GM12878 (cell line): ENCODE data around the gene TFB1M. TPM values are rescaled to one million over a fixed set of nuclear protein-coding genes. Genes with fewer than 3 reads are reported as not detected.

Experiments used
- ATAC-seq: fragments of 200-7000 bp; cut with Tn5 transposase; 3 replicates; pipeline ENCODE4 v1.9.1; 2020; ENCODE audit warnings: mild to moderate bottlenecking, moderate library complexity
- BruUV-seq: library from RNA; stranded (reverse); fragments of 400-500 nt; replicated peaks from 2 replicates; lab custom pipeline; 2021; lab: Mats Ljungman, UMichigan
- CTCF ChIA-PET: fragments of 300-600 bp; sonication (Branson Sonifier 250); formaldehyde crosslinking; extraction: SDS; loops from one replicate; lab custom pipeline; 2021; ENCODE audit warnings: inconsistent platforms; lab: Yijun Ruan, JAX
- POLR2A ChIA-PET: fragments of 350-600 bp; formaldehyde crosslinking; extraction: SDS; loops from one replicate; lab custom pipeline; 2021; ENCODE audit warnings: inconsistent platforms; lab: Charles Lee
- RAD21 ChIA-PET: fragments of 300-600 bp; sonication (Branson Sonifier 250); formaldehyde crosslinking; loops from one replicate; lab custom pipeline; 2023; ENCODE audit warnings: antibody characterized with exemption; ENCODE audit not compliant: unreplicated experiment; lab: Charles Lee
- SMC1A ChIA-PET: fragments of 300-600 bp; sonication (Branson Sonifier 250); formaldehyde crosslinking; loops from one replicate; lab custom pipeline; 2023; ENCODE audit not compliant: unreplicated experiment, uncharacterized antibody; lab: Charles Lee
- DNase-seq: peaks from one replicate; pipeline ENCODE4 v3.0.0-alpha.2; 2011; ENCODE audit warnings: low read depth, low spot score
- FAIRE-seq: peaks from 3 replicates; lab custom pipeline; 2011; peaks lifted over from hg19 to GRCh38; lab: Jason Lieb, UNC
- H2AFZ ChIP-seq: 2 replicates; pipeline ENCODE4 v1.6.0; 2011; ENCODE audit warnings: low read depth, low read length, control low read depth; ENCODE audit not compliant: control insufficient read depth
- H3K27ac ChIP-seq: 2 replicates; pipeline ENCODE4 v1.5.1; 2011; ENCODE audit warnings: control low read depth; ENCODE audit not compliant: control insufficient read depth, insufficient read depth
- H3K27me3 ChIP-seq, 2 experiments: replicated peaks in 1 of 2; 2 replicates each; pipeline versions ENCODE4 v1.6.0 to v1.6.1; 2011; ENCODE audit warnings: low read length in 1 of 2; ENCODE audit not compliant: control insufficient read depth in 2 of 2, insufficient read depth in 2 of 2
- H3K36me3 ChIP-seq, 2 experiments: 2 replicates each; pipeline ENCODE4 v1.5.1; 2011; ENCODE audit warnings: low read length in 1 of 2; ENCODE audit not compliant: control insufficient read depth in 2 of 2, insufficient read depth in 2 of 2
- H3K4me1 ChIP-seq: 2 replicates; pipeline ENCODE4 v1.6.1; 2011; ENCODE audit warnings: mild to moderate bottlenecking, low read length, moderate library complexity, mixed read lengths; ENCODE audit not compliant: control insufficient read depth, insufficient read depth
- H3K4me2 ChIP-seq: 2 replicates; pipeline ENCODE4 v1.6.0; 2011; ENCODE audit warnings: control low read depth; ENCODE audit not compliant: control insufficient read depth, insufficient read depth
- H3K4me3 ChIP-seq: fragments of 200-600 bp; sonication (generic); 2 replicates; pipeline ENCODE4 v1.5.1; 2016
- H3K79me2 ChIP-seq: 2 replicates; pipeline ENCODE4 v1.6.0; 2011; ENCODE audit warnings: low read length; ENCODE audit not compliant: control insufficient read depth, insufficient read depth
- H3K9ac ChIP-seq: 2 replicates; pipeline ENCODE4 v1.8.0; 2011; ENCODE audit warnings: low read length, control low read depth, mixed read lengths; ENCODE audit not compliant: control insufficient read depth, insufficient read depth
- H3K9me3 ChIP-seq: replicated peaks from 3 replicates; pipeline ENCODE4 v1.5.1; 2011; ENCODE audit warnings: mild to moderate bottlenecking, low read length; ENCODE audit not compliant: control insufficient read depth, insufficient read depth
- H4K20me1 ChIP-seq: 2 replicates; pipeline ENCODE4 v1.6.0; 2011; ENCODE audit not compliant: control insufficient read depth, insufficient read depth
- CBX5 ChIP-seq: sonication (generic); IDR thresholded peaks from 2 replicates; pipeline ENCODE4 v1.6.1; 2016; ENCODE audit warnings: low read depth, moderate library complexity, mild to moderate bottlenecking, inconsistent platforms
- CREB1 ChIP-seq: IDR thresholded peaks from 2 replicates; pipeline ENCODE4 v1.6.1; 2012; ENCODE audit warnings: low read depth, mild to moderate bottlenecking, inconsistent platforms
- CREM ChIP-seq: IDR thresholded peaks from 2 replicates; pipeline ENCODE4 v1.6.1; 2014; ENCODE audit warnings: antibody characterized with exemption, low read depth
- EED ChIP-seq: sonication (generic); IDR thresholded peaks from 2 replicates; pipeline ENCODE4 v1.6.1; 2016; ENCODE audit warnings: antibody characterized with exemption, low read depth
- GABPA ChIP-seq: IDR thresholded peaks from 2 replicates; pipeline ENCODE4 v1.6.1; 2014; ENCODE audit warnings: antibody characterized with exemption, low read depth, mild to moderate bottlenecking, inconsistent platforms
- IKZF2 ChIP-seq, 2 experiments: fragments of 450-650 bp; IDR thresholded peaks; 2 replicates each; pipeline ENCODE4 v1.6.1; 2017; ENCODE audit warnings: mild to moderate bottlenecking in 2 of 2, moderate library complexity in 2 of 2
- NFIC ChIP-seq: IDR thresholded peaks from 2 replicates; pipeline ENCODE4 v1.6.1; 2012; ENCODE audit warnings: low read depth, mild to moderate bottlenecking, inconsistent platforms, low read length, moderate library complexity
- RUNX3 ChIP-seq: IDR thresholded peaks from 2 replicates; pipeline ENCODE4 v1.6.1; 2012; ENCODE audit warnings: low read length, inconsistent platforms
- SKIL ChIP-seq: fragments of 450-650 bp; IDR thresholded peaks from 2 replicates; pipeline ENCODE4 v1.6.1; 2017; ENCODE audit warnings: mild to moderate bottlenecking, low read depth, inconsistent platforms; ENCODE audit not compliant: poor library complexity, severe bottlenecking
- TBL1XR1 ChIP-seq: IDR thresholded peaks from 2 replicates; pipeline ENCODE4 v1.6.1; 2012; ENCODE audit warnings: low read depth, low read length, improper control_type of control experiment
- TCF7 ChIP-seq: IDR thresholded peaks from 2 replicates; pipeline ENCODE4 v1.6.1; 2014; ENCODE audit warnings: antibody characterized with exemption, borderline replicate concordance
- WGBS: methylation state at CpG from one replicate; pipeline ENCODE4 v1.1.6; 2016; ENCODE audit warnings: low lambda C conversion rate; ENCODE audit not compliant: insufficient replicate concordance, insufficient coverage; ENCODE audit errors: missing lambda C conversion rate; 5-methylcytosine and 5-hydroxymethylcytosine counted together
- in situ Hi-C: fragments of 300-500 bp; cut with MboI; formaldehyde crosslinking; loops from 9 replicates; pipeline ENCODE4 v1.14.3; 2018; ENCODE audit warnings: mixed read lengths
- intact Hi-C: fragments of 100-400 bp; cut with micrococcal nuclease; formaldehyde crosslinking; loops from one replicate; pipeline ENCODE4 v1.14.2; 2022; ENCODE audit not compliant: unreplicated experiment
- polyA plus RNA-seq, 11 experiments: library from polyadenylated mRNA; depleted of rRNA in 4 of 11; unstranded in 6 of 11; stranded (reverse) in 5 of 11; fragments of >200 nt; fragmentation: Nextera tagmentation in 4 of 11; fragmentation: Illumina TruSeq in 1 of 11; extraction: Ambion mirVana in 4 of 11; extraction: Trizol in 1 of 11; gene quantifications; 1 replicate in 1 of 11; 2 replicates in 10 of 11; pipeline versions ENCODE4 v1.2.1 to v1.2.3, GENCODE V29; 2011 to 2016; ENCODE audit warnings: inconsistent platforms in 2 of 11, missing spikeins in 2 of 11, low read depth in 1 of 11
- total RNA-seq, 4 experiments: library from RNA; depleted of rRNA in 3 of 4; stranded (reverse); fragments of >200 nt in 3 of 4; fragmentation: Illumina TruSeq in 1 of 4; extraction: Trizol in 1 of 4; gene quantifications; 2 replicates each; pipeline versions ENCODE4 v1.2.1 to v1.2.3, GENCODE V29; 2013 to 2021

TFB1M gene
- total and polyA plus RNA-seq, 10 of the 15 experiments (the other 5 are each of a cell fraction or from before 2014, with no cell fraction given), result 29.9 to 117 (median 41.3) TPM

- Histone ChIP-seq H3K4me3 (no peak overlapping the region), H3K9me3 (peaks cover 2% of the 10 kb centered on the region; the same call in 2 of the 3 replicates), H4K20me1 (no peaks in the 10 kb centered on the region), H3K4me2 (peak overlapping the region; percentile 65), H3K27me3 (no peaks in the 10 kb centered on the region), H3K4me1 (peaks cover 12% of the 10 kb centered on the region; the same call in 1 of the 2 replicates), H3K79me2 (no peaks in the 10 kb centered on the region), H3K9ac (peak overlapping the region; percentile 41; the same call in 1 of the 2 replicates), H2AFZ (peak overlapping the region; percentile 11), H3K36me3 (no peaks in the 10 kb centered on the region), H3K27ac (peak overlapping the region; percentile 23)
- peak; percentile 86 for ATAC-seq
- TF ChIP-seq CBX5 (no peak), GABPA (0 out of 2 replicates have a peak, but pooled peaks have one; percentile 20), IKZF2 (IDR thresholded peaks at IDR 0.05) (0 out of 4 replicates have a peak, but pooled peaks of 1 of the 2 experiments have one; percentile 15), CREB1 (peak; percentile 47), CREM (peak; percentile 19; the same call in 1 of the 2 replicates), EED (peak; percentile 72), TCF7 (peak; percentile 36; the same call in 1 of the 2 replicates), RUNX3 (peak; percentile 27; the same call in 1 of the 2 replicates), TBL1XR1 (no peak), NFIC (peak; percentile 43; the same call in 1 of the 2 replicates), SKIL (no peak)
- ChIA-PET CTCF (interaction anchor here (1.0 to 3.1 kb wide), 5 partner anchors 11 to 195 kb away, joined by 3 to 13 read pairs (median 4); no protein-coding TSS in a partner anchor), SMC1A (interaction anchor here (1.1 to 2.7 kb wide), 8 partner anchors 11 to 195 kb away, joined by 3 to 21 read pairs (median 6); no protein-coding TSS in a partner anchor), POLR2A (interaction anchor here (0.9 to 1.0 kb wide), 2 partner anchors 16 to 1005 kb away, joined by 3 read pairs; no protein-coding TSS in a partner anchor), RAD21 (interaction anchor here (0.7 to 1.8 kb wide), 8 partner anchors 10 to 167 kb away, joined by 3 to 7 read pairs (median 3); no protein-coding TSS in a partner anchor)
- FAIRE-seq, result peak; percentile 88
- WGBS, result 1% methylated on average over 5 of the region's 5 CpGs
- BruUV-seq, result no TSS peak
- peak; percentile 58 for DNase-seq
- intact Hi-C loops (no loop called here), in situ Hi-C loops (no loop called here)
Measured at GRCh38 chr6:155333414-155333813, 19.1 kb upstream of the TFB1M start.
